Brain microvascular endothelial cell (primary cell): ENCODE data around the gene ACBD4.

Experiments used
- DNase-seq: peaks from one replicate; pipeline ENCODE4 v3.0.0-alpha.2; 2020
- H3K27ac ChIP-seq: fragments of 250-450 bp; sonication (Bioruptor Pico); 2 replicates; pipeline ENCODE4 v1.5.1; 2020; ENCODE audit warnings: mild to moderate bottlenecking, moderate library complexity
- H3K27me3 ChIP-seq: fragments of 250-450 bp; sonication (Bioruptor Pico); replicated peaks from 2 replicates; pipeline ENCODE4 v1.5.1; 2020; ENCODE audit warnings: mild to moderate bottlenecking
- H3K36me3 ChIP-seq: fragments of 250-450 bp; sonication (Bioruptor Pico); replicated peaks from 2 replicates; pipeline ENCODE4 v1.5.1; 2020; ENCODE audit warnings: mild to moderate bottlenecking
- H3K4me3 ChIP-seq: 2 replicates; pipeline ENCODE4 v1.5.1; 2011; ENCODE audit warnings: low read depth, mild to moderate bottlenecking, control low read depth, low read length, moderate library complexity
- CTCF ChIP-seq: IDR thresholded peaks from 2 replicates; pipeline ENCODE4 v1.5.1; 2011; ENCODE audit warnings: low read depth, mild to moderate bottlenecking, moderate library complexity, low read length, control low read depth, inconsistent platforms; ENCODE audit errors: missing control alignments
- in situ Hi-C: cut with HindIII; loops from 2 replicates; pipeline ENCODE4 v1.10.0; 2017; ENCODE audit warnings: low sequenced_read_pairs, low pct_ligation_motif_present

Gene ACBD4

GRCh38 chr17:45184144-45184543 lies 48.7 kb downstream of the ACBD4 start:
- no peak for DNase-seq

GRCh38 chr17:45186801-45187354 lies 51.4 kb downstream of the ACBD4 start:
- no peaks in the 10 kb centered on the region for H3K36me3 ChIP-seq
- H3K27ac ChIP-seq, result no peak overlapping the region
- in situ Hi-C loops, result no loop called here
- DNase-seq, result no peak
- H3K27me3 ChIP-seq, result no peaks in the 10 kb centered on the region
- no peak for TF ChIP-seq CTCF
- no peak overlapping the region for H3K4me3 ChIP-seq

More at GRCh38 chr17:45184144-45184543, 48.7 kb downstream of the ACBD4 start:
- Histone ChIP-seq H3K27me3 (no peaks in the 10 kb centered on the region), H3K36me3 (no peaks in the 10 kb centered on the region), H3K27ac (no peak overlapping the region), H3K4me3 (no peak overlapping the region)
- no peak for TF ChIP-seq CTCF
- in situ Hi-C loops, result no loop called here

- Histone ChIP-seq H3K36me3 (no peaks in the 10 kb centered on the region), H3K27me3 (no peaks in the 10 kb centered on the region), H3K4me3 (no peak overlapping the region), H3K27ac (no peak overlapping the region)
- in situ Hi-C loops, result no loop called here
- no peak for TF ChIP-seq CTCF
- no peak for DNase-seq
Observed at GRCh38 chr17:45189009-45189408, 53.5 kb downstream of the ACBD4 start.

- Histone ChIP-seq H3K4me3 (no peak overlapping the region), H3K27ac (no peak overlapping the region), H3K27me3 (no peaks in the 10 kb centered on the region), H3K36me3 (no peaks in the 10 kb centered on the region)
- in situ Hi-C loops, result no loop called here
- no peak for DNase-seq
- TF ChIP-seq CTCF, result no peak
Observed at GRCh38 chr17:45190503-45191255, 55.2 kb downstream of the ACBD4 start.
